Trophoblast cell (in vitro differentiated cells and primary cell): Measurements from ENCODE around the gene NOS1AP.

Experiments
- DNase-seq, 2 donors: peaks; one replicate each; pipeline ENCODE4 v3.0.0-alpha.2; 2016
- H2AFZ ChIP-seq: 2 replicates; pipeline ENCODE4 v1.6.1; 2013; ENCODE audit warnings: low read length, moderate library complexity, mild to moderate bottlenecking; ENCODE audit not compliant: insufficient read depth, poor library complexity
- H2AK5ac ChIP-seq: 2 replicates; pipeline ENCODE4 v1.6.1; 2013; ENCODE audit warnings: mild to moderate bottlenecking, low read length
- H2BK120ac ChIP-seq: 2 replicates; pipeline ENCODE4 v1.6.1; 2013; ENCODE audit warnings: low read length, mild to moderate bottlenecking, moderate library complexity; ENCODE audit not compliant: insufficient read depth, poor library complexity
- H2BK12ac ChIP-seq: 2 replicates; pipeline ENCODE4 v1.6.1; 2013; ENCODE audit warnings: mild to moderate bottlenecking, low read length, moderate library complexity
- H2BK5ac ChIP-seq: 2 replicates; pipeline ENCODE4 v1.6.1; 2013; ENCODE audit warnings: low read length, low read depth, moderate library complexity, mild to moderate bottlenecking; ENCODE audit not compliant: poor library complexity
- H3K14ac ChIP-seq: 2 replicates; pipeline ENCODE4 v1.6.1; 2013; ENCODE audit warnings: mild to moderate bottlenecking, low read length
- H3K18ac ChIP-seq: 2 replicates; pipeline ENCODE4 v1.6.1; 2013; ENCODE audit warnings: mild to moderate bottlenecking, low read length
- H3K23ac ChIP-seq: 2 replicates; pipeline ENCODE4 v1.6.1; 2013; ENCODE audit warnings: low read length
- H3K27ac ChIP-seq: 2 replicates; pipeline ENCODE4 v1.5.1; 2013; ENCODE audit warnings: low read depth, mild to moderate bottlenecking, inconsistent platforms, low read length, moderate library complexity
- H3K27me3 ChIP-seq: 2 replicates; pipeline ENCODE4 v1.6.1; 2013; ENCODE audit warnings: inconsistent platforms, mild to moderate bottlenecking, low read length, moderate library complexity; ENCODE audit not compliant: insufficient read depth
- H3K36me3 ChIP-seq, 2 experiments: 1 replicate in 1 of 2; 2 replicates in 1 of 2; pipeline ENCODE4 v1.6.1; 2013; ENCODE audit warnings: low read length in 2 of 2, mild to moderate bottlenecking in 2 of 2, moderate library complexity in 1 of 2; ENCODE audit not compliant: insufficient read depth in 2 of 2, control insufficient read depth in 1 of 2
- H3K4ac ChIP-seq: 2 replicates; pipeline ENCODE4 v1.6.1; 2013; ENCODE audit warnings: low read depth, mild to moderate bottlenecking, low read length, moderate library complexity
- H3K4me1 ChIP-seq, 2 experiments: 1 replicate in 1 of 2; 2 replicates in 1 of 2; pipeline ENCODE4 v1.6.1; 2013; ENCODE audit warnings: low read length in 2 of 2, mild to moderate bottlenecking in 2 of 2, moderate library complexity in 1 of 2; ENCODE audit not compliant: insufficient read depth in 2 of 2, control insufficient read depth in 1 of 2
- H3K4me2 ChIP-seq: 2 replicates; pipeline ENCODE4 v1.6.1; 2013; ENCODE audit warnings: inconsistent platforms, mild to moderate bottlenecking, low read length, moderate library complexity
- H3K4me3 ChIP-seq: 2 replicates; pipeline ENCODE4 v1.5.1; 2013; ENCODE audit warnings: mild to moderate bottlenecking, low read depth, low read length, inconsistent platforms
- H3K79me1 ChIP-seq: one replicate; pipeline ENCODE4 v1.6.1; 2013; ENCODE audit warnings: low read length
- H3K79me2 ChIP-seq: 2 replicates; pipeline ENCODE4 v1.6.1; 2013; ENCODE audit warnings: low read length, mild to moderate bottlenecking; ENCODE audit not compliant: control insufficient read depth, insufficient read depth, poor library complexity
- H3K9ac ChIP-seq: 2 replicates; pipeline ENCODE4 v1.6.1; 2013; ENCODE audit warnings: mild to moderate bottlenecking, low read length
- H3K9me3 ChIP-seq: 2 replicates; pipeline ENCODE4 v1.6.1; 2013; ENCODE audit warnings: low read depth, mild to moderate bottlenecking, control low read depth, inconsistent platforms, low read length; ENCODE audit not compliant: insufficient read depth
- H4K12ac ChIP-seq: 2 replicates; pipeline ENCODE4 v1.6.1; 2013; ENCODE audit warnings: low read depth, mild to moderate bottlenecking, low read length, moderate library complexity
- H4K8ac ChIP-seq: 2 replicates; pipeline ENCODE4 v1.6.1; 2013; ENCODE audit warnings: low read depth, mild to moderate bottlenecking, low read length, moderate library complexity
- H4K91ac ChIP-seq: one replicate; pipeline ENCODE4 v1.6.1; 2013; ENCODE audit warnings: low read depth, mild to moderate bottlenecking, low read length, moderate library complexity
- WGBS: extraction: QIAGEN DNeasy Blood & Tissue Kit; methylation state at CpG from one replicate; pipeline ENCODE4 v1.1.7; 2013; ENCODE audit warnings: missing lambda C conversion rate; ENCODE audit not compliant: insufficient read length, insufficient coverage; ENCODE audit errors: extremely low coverage; 5-methylcytosine and 5-hydroxymethylcytosine counted together

NOS1AP gene

GRCh38 chr1:162074276-162075005 is 5.0 kb downstream of the NOS1AP start:
- Histone ChIP-seq H3K36me3 (no peaks in the 10 kb centered on the region), H3K4ac (no peak overlapping the region), H2AK5ac (no peak overlapping the region), H2AFZ (no peak overlapping the region), H4K12ac (no peak overlapping the region), H2BK5ac (no peak overlapping the region), H2BK120ac (no peak overlapping the region), H3K9ac (no peak overlapping the region), H3K14ac (no peak overlapping the region), H4K8ac (no peak overlapping the region), H3K4me3 (peak overlapping the region; percentile 0), H3K27me3 (no peaks in the 10 kb centered on the region), H3K4me1 (peaks cover 3 to 10% of the 10 kb centered on the region in 2 experiments), H3K79me1 (peaks cover 3% of the 10 kb centered on the region), H3K18ac (no peak overlapping the region), H4K91ac (no peak overlapping the region), H3K79me2 (no peaks in the 10 kb centered on the region), H3K4me2 (no peak overlapping the region), H3K9me3 (peaks cover 3% of the 10 kb centered on the region), H3K23ac (no peak overlapping the region), H2BK12ac (no peak overlapping the region), H3K27ac (no peak overlapping the region)
- WGBS: no CpG with 5 or more reads among the region's 4 CpGs
- DNase-seq: no peak

GRCh38 chr1:162075862-162076261 is 6.4 kb downstream of the NOS1AP start:
- Histone ChIP-seq H3K4me3 (no peak overlapping the region), H3K4me1 (peaks cover 3% of the 10 kb centered on the region in 2 experiments), H2AFZ (no peak overlapping the region), H3K27ac (no peak overlapping the region), H2BK12ac (no peak overlapping the region), H4K8ac (no peak overlapping the region), H3K18ac (no peak overlapping the region), H3K79me2 (no peaks in the 10 kb centered on the region), H3K36me3 (no peaks in the 10 kb centered on the region), H4K12ac (no peak overlapping the region), H3K4ac (no peak overlapping the region), H2AK5ac (no peak overlapping the region), H3K23ac (no peak overlapping the region), H2BK120ac (no peak overlapping the region), H3K14ac (no peak overlapping the region), H2BK5ac (no peak overlapping the region), H3K79me1 (no peaks in the 10 kb centered on the region), H3K27me3 (no peaks in the 10 kb centered on the region), H4K91ac (no peak overlapping the region), H3K9ac (no peak overlapping the region), H3K4me2 (no peak overlapping the region), H3K9me3 (peaks cover 3% of the 10 kb centered on the region)
- no CpG with 5 or more reads among the region's 3 CpGs for WGBS
- DNase-seq: no peak

- no CpG with 5 or more reads among the region's 1 CpG for WGBS
- Histone ChIP-seq H3K14ac (no peak overlapping the region), H2AK5ac (no peak overlapping the region), H4K8ac (no peak overlapping the region), H3K36me3 (no peaks in the 10 kb centered on the region), H2BK5ac (no peak overlapping the region), H3K27me3 (no peaks in the 10 kb centered on the region), H3K9me3 (peaks cover 3% of the 10 kb centered on the region), H2BK120ac (no peak overlapping the region), H3K18ac (no peak overlapping the region), H3K4me1 (no peaks in the 10 kb centered on the region), H3K4me2 (no peak overlapping the region), H4K12ac (no peak overlapping the region), H4K91ac (no peak overlapping the region), H3K9ac (no peak overlapping the region), H2AFZ (no peak overlapping the region), H3K4me3 (no peak overlapping the region), H3K23ac (no peak overlapping the region), H3K4ac (no peak overlapping the region), H3K79me1 (no peaks in the 10 kb centered on the region), H3K79me2 (no peaks in the 10 kb centered on the region), H2BK12ac (no peak overlapping the region), H3K27ac (no peak overlapping the region)
- no peak for DNase-seq
These were observed 8.3 kb downstream of the NOS1AP start for GRCh38 chr1:162077648-162078299.

- no peak overlapping the region for H3K4me2 ChIP-seq
- H2BK5ac ChIP-seq: no peak overlapping the region
- H2AK5ac ChIP-seq: no peak overlapping the region
- no peak overlapping the region for H2BK120ac ChIP-seq
- H3K79me1 ChIP-seq: no peaks in the 10 kb centered on the region
- H4K91ac ChIP-seq: no peak overlapping the region
- H4K8ac ChIP-seq: no peak overlapping the region
- no peaks in the 10 kb centered on the region for H3K4me1 ChIP-seq
- H3K9ac ChIP-seq: no peak overlapping the region
- H3K79me2 ChIP-seq: no peaks in the 10 kb centered on the region
- H2AFZ ChIP-seq: no peak overlapping the region
- no peak overlapping the region for H3K4me3 ChIP-seq
- H3K27ac ChIP-seq: no peak overlapping the region
- H2BK12ac ChIP-seq: no peak overlapping the region
- H4K12ac ChIP-seq: no peak overlapping the region
- H3K18ac ChIP-seq: no peak overlapping the region
- no peaks in the 10 kb centered on the region for H3K27me3 ChIP-seq
- no peak for DNase-seq
- no peaks in the 10 kb centered on the region for H3K36me3 ChIP-seq
- H3K23ac ChIP-seq: no peak overlapping the region
- peaks cover 3% of the 10 kb centered on the region for H3K9me3 ChIP-seq
- no peak overlapping the region for H3K4ac ChIP-seq
- H3K14ac ChIP-seq: no peak overlapping the region
- no CpG with 5 or more reads among the region's 1 CpG for WGBS
These were observed 9.5 kb downstream of the NOS1AP start for GRCh38 chr1:162079030-162079429.
